Immature natural killer cell (primary cell): ENCODE data around the gene SLC29A3. TPM values are rescaled to one million over a fixed set of nuclear protein-coding genes. Genes with fewer than 3 reads are reported as not detected.

ENCODE experiments used
- DNase-seq, 3 donors: peaks; one replicate each; pipeline ENCODE4 v3.0.0; 2022; ENCODE audit warnings: mixed read lengths in 1 of 3
- H3K27ac Mint-ChIP-seq, 6 donors: one replicate each; pipeline ENCODE4 v1.8.0; 2020; ENCODE audit warnings: mixed read lengths in 6 of 6, mild to moderate bottlenecking in 5 of 6, inconsistent platforms in 4 of 6, moderate library complexity in 3 of 6
- H3K27me3 Mint-ChIP-seq, 3 donors: one replicate each; pipeline ENCODE4 v1.8.0; 2020 to 2021; ENCODE audit warnings: low read depth in 3 of 3, mild to moderate bottlenecking in 3 of 3, mixed read lengths in 3 of 3, moderate library complexity in 3 of 3, inconsistent platforms in 1 of 3
- H3K36me3 Mint-ChIP-seq, 3 donors: one replicate each; pipeline ENCODE4 v1.8.0; 2020; ENCODE audit warnings: mixed read lengths in 3 of 3, inconsistent platforms in 2 of 3, mild to moderate bottlenecking in 2 of 3
- H3K4me1 Mint-ChIP-seq, 2 donors: one replicate each; pipeline ENCODE4 v1.8.0; 2020; ENCODE audit warnings: inconsistent platforms in 2 of 2, mild to moderate bottlenecking in 2 of 2, mixed read lengths in 2 of 2, moderate library complexity in 1 of 2
- H3K4me3 Mint-ChIP-seq, 5 donors: one replicate each; pipeline ENCODE4 v1.8.0; 2020; ENCODE audit warnings: mild to moderate bottlenecking in 5 of 5, mixed read lengths in 5 of 5, inconsistent platforms in 3 of 5, moderate library complexity in 3 of 5
- H3K9me3 Mint-ChIP-seq, 6 donors: one replicate each; pipeline ENCODE4 v1.8.0; 2020; ENCODE audit warnings: mild to moderate bottlenecking in 6 of 6, mixed read lengths in 6 of 6, inconsistent platforms in 4 of 6, moderate library complexity in 3 of 6
- polyA plus RNA-seq, 3 donors: library from polyadenylated mRNA; unstranded; fragments of 300-500 nt; fragmentation: Illumina TruSeq; gene quantifications; one replicate each; pipeline ENCODE4 v1.2.3, GENCODE V29; 2021

Gene SLC29A3
- polyA plus RNA-seq, 3 donors from 2014 or later = 7.9 to 12.8 (median 11.7) TPM

DNA sequence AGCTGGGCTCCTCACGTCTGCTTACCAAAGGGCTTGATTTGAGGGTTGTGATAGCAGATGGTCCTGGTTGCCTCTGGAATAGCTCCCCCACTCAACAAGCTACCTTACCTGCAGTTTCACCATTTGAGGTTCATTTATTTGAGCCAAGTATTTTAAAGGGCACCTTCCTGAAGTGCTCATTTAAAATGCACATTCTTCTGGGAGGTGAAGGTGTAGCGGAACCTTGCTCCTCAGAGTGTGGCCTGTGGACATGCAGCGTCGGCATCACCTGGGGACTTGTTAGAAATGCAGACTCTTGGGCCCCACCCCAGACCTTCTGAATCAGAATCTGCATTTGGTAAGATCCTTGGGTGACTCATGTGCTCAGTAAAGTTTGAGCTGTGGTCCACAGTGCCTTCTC is 79.9 kb downstream of the SLC29A3 start:
- Mint-ChIP-seq H3K27me3 (peaks cover 11 to 21% (median 13%) of the 10 kb centered on the region in 3 donors), H3K4me3 (no peak overlapping the region), H3K4me1 (peaks cover 5 to 7% of the 10 kb centered on the region in 2 donors), H3K9me3 (no peaks in the 10 kb centered on the region), H3K27ac (no peak overlapping the region), H3K36me3 (no peaks in the 10 kb centered on the region)
- DNase-seq = no peak

DNA sequence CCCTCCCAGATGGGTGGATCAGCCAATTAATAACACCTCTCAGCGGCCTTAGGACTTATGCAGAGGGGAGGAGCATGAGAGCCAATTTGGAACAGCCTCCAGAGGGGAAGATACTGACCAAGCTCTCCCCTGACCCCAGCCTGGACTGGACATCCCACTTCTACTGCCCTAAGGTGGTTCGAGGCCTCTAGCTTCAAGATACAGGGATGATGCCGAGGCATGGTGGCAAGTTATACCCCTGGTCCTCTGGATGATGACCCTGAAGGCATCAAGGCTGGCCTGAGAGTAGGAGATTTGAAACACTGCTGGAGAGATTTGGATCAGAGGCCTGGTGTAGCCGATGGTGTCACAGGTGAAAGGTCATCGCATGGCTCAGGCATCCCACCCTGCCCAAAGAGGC is 80.9 kb downstream of the SLC29A3 start:
- no peaks in the 10 kb centered on the region for H3K36me3 Mint-ChIP-seq
- no peak overlapping the region for H3K27ac Mint-ChIP-seq
- no peak overlapping the region for H3K4me3 Mint-ChIP-seq
- DNase-seq = no peak
- H3K27me3 Mint-ChIP-seq = peaks cover 11 to 21% (median 13%) of the 10 kb centered on the region in 3 donors
- peaks cover 5 to 7% of the 10 kb centered on the region in 2 donors for H3K4me1 Mint-ChIP-seq
- H3K9me3 Mint-ChIP-seq = no peaks in the 10 kb centered on the region

DNA sequence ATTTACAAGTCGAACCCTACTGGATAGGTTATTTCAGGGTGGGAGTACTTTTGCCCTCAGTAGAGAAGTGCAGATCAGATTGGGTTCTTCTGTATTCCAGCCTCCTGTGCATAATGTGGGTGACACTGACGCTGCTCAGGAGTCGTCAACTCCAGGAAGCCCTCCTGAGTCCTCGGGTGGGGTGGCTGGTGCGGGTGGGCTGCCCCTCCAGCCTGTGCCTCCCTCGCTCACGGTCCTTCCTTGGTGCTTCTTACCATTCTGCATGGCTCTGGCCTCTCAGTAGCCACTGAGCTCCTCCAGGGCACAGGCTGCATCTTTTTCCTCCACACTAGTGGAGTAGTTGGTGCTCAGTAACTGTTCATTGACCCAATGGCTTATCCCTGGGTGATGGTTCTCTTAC is 82.0 kb downstream of the SLC29A3 start:
- no peak overlapping the region for H3K4me3 Mint-ChIP-seq

DNA sequence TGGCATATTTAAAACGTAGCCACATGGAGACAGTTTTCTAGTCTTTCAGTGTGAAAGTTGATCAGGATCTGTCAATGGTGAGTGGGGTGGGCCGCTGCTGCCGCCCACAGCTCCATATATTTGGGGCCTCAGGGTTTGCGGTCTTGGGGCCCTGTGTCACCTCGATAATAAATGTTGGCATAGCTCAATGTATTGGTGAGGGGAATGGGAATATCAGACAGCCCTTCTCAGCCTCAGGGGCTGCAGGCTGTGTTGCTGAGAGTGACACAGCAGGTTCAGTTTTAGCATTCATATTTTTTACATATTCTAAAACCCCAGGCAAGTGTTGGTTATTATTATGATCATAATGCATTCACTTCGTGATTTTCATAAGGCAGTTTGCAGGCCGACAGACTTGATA is 82.9 kb downstream of the SLC29A3 start:
- H3K4me1 Mint-ChIP-seq = peaks cover 0 to 2% of the 10 kb centered on the region in 2 donors
- no peak overlapping the region for H3K27ac Mint-ChIP-seq
- no peaks in the 10 kb centered on the region for H3K9me3 Mint-ChIP-seq
- no peaks in the 10 kb centered on the region for H3K36me3 Mint-ChIP-seq
- H3K27me3 Mint-ChIP-seq = peaks cover 8 to 25% (median 11%) of the 10 kb centered on the region in 3 donors
- DNase-seq = no peak
- no peak overlapping the region for H3K4me3 Mint-ChIP-seq

More for the DNA sequence above, 82.0 kb downstream of the SLC29A3 start:
- DNase-seq = no peak
- H3K36me3 Mint-ChIP-seq = no peaks in the 10 kb centered on the region
- H3K27me3 Mint-ChIP-seq = peaks cover 9 to 23% (median 11%) of the 10 kb centered on the region in 3 donors
- H3K9me3 Mint-ChIP-seq = no peaks in the 10 kb centered on the region
- H3K27ac Mint-ChIP-seq = no peak overlapping the region
- peaks cover under 1 to 2% of the 10 kb centered on the region in 2 donors for H3K4me1 Mint-ChIP-seq

DNA sequence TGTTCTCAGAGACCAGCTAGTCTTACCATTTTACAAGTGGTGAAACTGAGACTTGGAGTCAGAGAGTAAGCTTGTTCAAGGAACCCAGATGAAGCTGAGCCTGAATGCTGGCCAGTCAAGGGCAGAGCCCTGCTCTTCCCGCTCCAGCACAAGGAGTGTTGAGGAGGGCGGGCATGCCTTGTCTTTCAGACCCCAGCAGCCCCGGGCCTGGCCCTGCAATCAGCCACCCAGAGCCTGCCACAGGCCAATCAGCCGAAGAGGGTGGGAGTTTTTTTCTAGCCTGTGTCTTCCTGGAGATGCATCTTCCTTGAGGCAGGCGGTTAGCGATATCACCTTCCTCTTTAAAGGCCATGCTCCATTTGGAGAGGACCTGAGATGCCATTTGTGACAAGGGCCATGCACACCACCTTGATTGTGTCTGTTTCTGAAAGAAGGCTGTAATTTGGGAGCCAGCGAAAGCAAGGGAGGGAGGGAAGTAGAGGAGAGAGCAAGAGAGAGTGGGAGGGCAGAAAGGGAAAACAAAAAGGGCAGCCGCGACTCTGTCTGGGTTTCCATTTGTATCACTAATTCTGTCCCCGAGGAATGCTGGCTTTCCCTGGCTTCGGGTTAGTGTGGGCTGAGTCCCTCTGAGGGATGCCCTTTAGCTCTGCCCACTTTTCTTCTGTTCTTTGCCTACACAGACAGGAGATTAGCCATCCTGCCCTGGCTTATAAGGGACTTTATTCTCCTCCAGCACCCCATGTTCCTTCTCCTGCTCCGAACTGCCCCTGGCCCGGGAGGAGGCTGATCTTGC is 85.6 kb downstream of the SLC29A3 start:
- H3K27ac Mint-ChIP-seq = no peak overlapping the region
- peaks cover 0 to 8% (median 4%) of the 10 kb centered on the region in 3 donors for H3K27me3 Mint-ChIP-seq
- no peak overlapping the region for H3K4me3 Mint-ChIP-seq
- H3K9me3 Mint-ChIP-seq = no peaks in the 10 kb centered on the region
- H3K36me3 Mint-ChIP-seq = no peaks in the 10 kb centered on the region
- DNase-seq = no peak
- no peaks in the 10 kb centered on the region for H3K4me1 Mint-ChIP-seq

DNA sequence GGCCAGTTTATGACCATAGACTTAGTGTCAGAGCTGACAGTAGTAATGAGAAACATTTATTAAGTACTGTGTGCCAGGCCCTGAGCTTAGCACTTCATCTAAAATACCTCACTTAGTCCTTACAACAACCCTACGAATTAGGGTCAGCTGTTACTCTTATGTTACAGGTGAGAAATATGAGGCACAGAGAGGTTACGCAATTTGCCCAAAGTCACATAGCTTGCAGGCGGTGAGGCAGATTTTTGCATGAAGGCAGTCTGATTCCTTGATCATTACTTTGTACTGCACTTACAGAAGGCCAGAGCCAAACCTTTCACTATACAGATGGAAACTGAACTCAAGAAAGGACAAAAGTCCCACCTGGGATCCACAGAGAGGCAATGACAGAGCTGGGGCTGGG is 87.8 kb downstream of the SLC29A3 start:
- H3K36me3 Mint-ChIP-seq = peaks cover 0 to 2% (median 0%) of the 10 kb centered on the region in 3 donors
- DNase-seq = no peak
- H3K4me1 Mint-ChIP-seq = no peaks in the 10 kb centered on the region
- H3K27me3 Mint-ChIP-seq = peaks cover 2 to 3% (median 3%) of the 10 kb centered on the region in 3 donors
- H3K4me3 Mint-ChIP-seq = no peak overlapping the region
- H3K27ac Mint-ChIP-seq = no peak overlapping the region
- peaks cover under 1 to 12% (median 5%) of the 10 kb centered on the region in 6 donors for H3K9me3 Mint-ChIP-seq

DNA sequence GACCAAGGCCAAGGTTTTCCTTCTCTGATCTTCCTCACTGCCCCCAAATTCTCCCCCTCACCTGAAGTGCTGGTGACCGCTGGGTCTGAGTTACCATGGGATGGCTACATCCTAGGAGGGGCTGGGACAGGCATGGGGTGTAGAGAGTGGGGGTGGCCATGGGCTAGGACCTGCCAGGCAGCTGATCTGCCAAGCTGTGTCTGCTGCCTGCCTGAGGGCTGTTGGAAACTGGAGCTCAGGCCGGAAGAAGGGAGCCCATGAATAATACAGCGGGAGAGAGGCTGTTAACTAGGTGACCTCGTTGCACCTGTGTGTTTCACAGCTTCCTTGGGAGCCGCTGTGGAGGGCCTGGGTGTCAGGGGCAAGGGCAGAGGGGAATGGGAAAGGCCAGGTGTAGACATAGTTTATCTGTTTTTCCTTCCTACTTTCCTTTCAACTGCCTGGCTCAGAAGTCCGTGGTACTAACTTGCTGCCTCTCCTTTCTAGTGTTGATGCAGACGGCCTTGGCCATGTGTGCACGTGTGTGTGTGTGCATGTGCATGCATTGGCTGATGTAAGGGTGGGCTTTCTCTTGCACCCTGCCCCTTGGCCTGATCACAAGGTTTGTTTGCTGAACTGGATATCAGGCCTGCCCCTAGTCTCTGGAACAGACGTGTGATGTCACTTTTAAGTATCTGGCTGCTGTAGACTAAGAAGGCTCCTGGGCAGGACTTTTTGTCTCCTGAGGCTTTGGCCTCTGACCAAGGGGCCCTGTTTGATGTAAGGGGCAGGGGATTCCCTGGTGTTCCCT is 89.6 kb downstream of the SLC29A3 start:
- Mint-ChIP-seq H3K4me1 (no peaks in the 10 kb centered on the region), H3K36me3 (peaks cover 0 to 3% (median 0%) of the 10 kb centered on the region in 3 donors), H3K4me3 (no peak overlapping the region), H3K27me3 (peaks cover 3 to 4% (median 3%) of the 10 kb centered on the region in 3 donors), H3K9me3 (peaks cover 2 to 14% (median 9%) of the 10 kb centered on the region in 6 donors), H3K27ac (no peak overlapping the region)
- DNase-seq = no peak

DNA sequence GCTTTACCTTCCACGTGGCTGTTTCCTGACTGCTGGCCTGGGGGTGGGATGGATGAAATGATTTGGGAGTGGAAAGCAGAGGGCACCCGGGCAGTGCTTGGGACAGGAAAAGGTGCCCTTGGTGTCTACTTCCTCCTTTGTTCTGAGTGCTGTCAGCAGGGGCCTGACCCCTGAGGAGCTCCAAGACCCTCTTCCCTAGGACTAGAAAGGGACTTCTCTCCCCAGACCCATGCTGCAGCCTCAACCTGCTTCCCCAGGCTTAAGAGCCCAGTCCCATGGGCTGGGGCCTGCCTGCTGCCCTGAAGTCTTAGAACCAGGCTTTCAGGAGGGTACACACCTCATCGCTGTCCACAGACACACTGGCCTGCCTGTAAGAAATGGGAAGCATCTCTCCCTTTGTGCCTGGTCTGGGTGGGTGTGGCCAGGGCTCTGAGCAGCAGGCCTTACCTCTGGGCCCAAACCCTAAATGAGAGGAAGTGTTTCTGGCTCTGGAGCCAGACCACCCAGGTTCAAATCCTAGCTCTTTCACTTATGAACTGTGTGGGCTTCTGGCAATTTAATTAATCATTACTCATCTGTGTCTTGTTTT is 90.6 kb downstream of the SLC29A3 start:
- Mint-ChIP-seq H3K27ac (no peak overlapping the region), H3K4me3 (no peak overlapping the region), H3K9me3 (peaks cover 2 to 14% (median 9%) of the 10 kb centered on the region in 6 donors), H3K27me3 (peaks cover 3 to 4% (median 4%) of the 10 kb centered on the region in 3 donors), H3K4me1 (no peaks in the 10 kb centered on the region), H3K36me3 (peaks cover 0 to 3% (median 0%) of the 10 kb centered on the region in 3 donors)
- DNase-seq = no peak

Other genes with a start within 250 kb of the SLC29A3 start
- under 1 TPM in 2 of 3 donors, not detected in 1; 0.06 to 0.34 TPM for gene UNC5B, start 106.7 kb upstream of the SLC29A3 start, polyA plus RNA-seq
- gene CDH23, start 77.7 kb downstream of the SLC29A3 start, polyA plus RNA-seq = under 1 TPM in 2 of 3 donors, not detected in 1; 0.47 to 0.59 TPM